ENCODE data around the gene DCXR.
A peak's percentile ranks its signal among the peaks of the same experiment; 100 is the strongest.
"Not testable (repeated sequence)": the region's sequence is repeated elsewhere in the genome, so short reads cannot be mapped to it uniquely, and the experiment has no call there.

The DCXR gene

DNA sequence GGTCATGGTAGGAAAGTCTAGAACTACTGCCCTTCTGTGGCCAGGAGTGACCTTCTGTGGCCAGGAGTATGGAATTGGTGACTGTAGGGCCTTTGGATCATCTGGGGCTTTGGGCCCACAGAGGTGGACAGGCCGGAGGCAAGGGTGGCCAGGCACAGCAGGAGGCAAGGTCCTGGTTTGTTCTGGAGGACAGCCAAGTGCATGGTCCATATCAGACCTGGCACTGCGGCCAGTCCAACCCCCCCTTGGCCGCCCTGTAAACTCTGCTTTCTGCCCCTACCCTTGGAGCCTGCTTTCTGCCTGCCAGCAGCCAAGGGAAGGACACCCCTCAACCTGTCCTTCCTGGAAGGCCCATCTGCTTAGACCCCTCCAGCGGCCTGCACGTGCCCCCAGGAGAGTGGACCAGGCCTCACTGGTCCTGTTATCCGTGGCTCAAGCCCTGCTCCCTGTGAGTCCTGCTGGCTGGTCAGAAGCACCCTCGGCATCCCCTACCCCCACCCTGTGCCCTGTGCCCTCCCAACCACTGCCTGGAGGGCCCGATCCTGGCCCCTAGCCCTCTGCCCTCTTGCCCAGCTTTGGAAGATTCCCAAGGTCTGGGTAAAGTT is 2.3 kb upstream of the DCXR start:
- DNase-seq (ENCODE audit: low spot score): no peak

DNA sequence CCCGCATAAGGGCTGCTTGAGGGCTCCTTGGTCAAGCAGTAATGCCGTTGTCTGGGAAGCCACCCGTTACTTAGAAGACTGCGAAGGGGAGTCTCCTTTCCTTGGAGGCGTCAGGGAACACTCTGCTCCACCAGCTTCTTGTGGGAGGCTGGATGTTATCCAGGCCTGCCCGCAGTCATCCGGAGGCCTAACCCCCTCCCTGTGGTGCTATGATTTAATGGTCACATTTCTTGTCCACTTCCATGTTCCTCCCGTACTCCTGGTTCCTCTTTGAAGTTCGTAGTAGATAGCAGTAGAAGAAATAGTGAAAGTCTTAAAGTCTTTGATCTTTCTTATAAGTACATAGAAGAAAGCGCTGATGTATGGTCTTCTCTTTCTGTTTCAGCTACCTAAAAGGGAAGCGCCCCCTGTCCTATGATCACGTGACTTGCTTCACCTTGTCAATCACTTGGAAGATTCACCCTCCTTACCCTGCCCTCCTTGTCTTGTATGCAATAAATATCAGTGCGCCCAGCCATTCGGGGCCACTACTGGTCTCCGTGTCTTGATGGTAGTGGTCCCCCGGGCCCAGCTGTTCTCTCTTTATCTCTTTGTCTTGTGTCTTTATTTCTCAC is 1.4 kb upstream of the DCXR start:
- DNase-seq (ENCODE audit: low spot score): not testable (repeated sequence)

DNA sequence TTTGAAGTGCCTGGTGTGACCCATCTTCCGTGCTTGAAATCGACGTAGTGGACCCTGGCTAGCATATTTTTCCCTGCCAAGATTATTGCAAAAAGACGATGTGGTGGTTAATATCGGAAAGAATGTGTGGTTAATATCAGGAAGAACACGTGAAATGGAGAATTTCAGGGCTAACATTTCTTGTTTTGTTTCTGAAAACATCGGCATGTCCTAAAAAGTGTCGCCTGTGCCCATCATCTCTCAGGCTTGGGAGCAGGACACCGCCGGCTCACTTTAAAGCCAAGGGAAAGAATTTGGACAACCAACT is 345 bp upstream of the DCXR start:
- DNase-seq (ENCODE audit: low spot score): no peak

DNA sequence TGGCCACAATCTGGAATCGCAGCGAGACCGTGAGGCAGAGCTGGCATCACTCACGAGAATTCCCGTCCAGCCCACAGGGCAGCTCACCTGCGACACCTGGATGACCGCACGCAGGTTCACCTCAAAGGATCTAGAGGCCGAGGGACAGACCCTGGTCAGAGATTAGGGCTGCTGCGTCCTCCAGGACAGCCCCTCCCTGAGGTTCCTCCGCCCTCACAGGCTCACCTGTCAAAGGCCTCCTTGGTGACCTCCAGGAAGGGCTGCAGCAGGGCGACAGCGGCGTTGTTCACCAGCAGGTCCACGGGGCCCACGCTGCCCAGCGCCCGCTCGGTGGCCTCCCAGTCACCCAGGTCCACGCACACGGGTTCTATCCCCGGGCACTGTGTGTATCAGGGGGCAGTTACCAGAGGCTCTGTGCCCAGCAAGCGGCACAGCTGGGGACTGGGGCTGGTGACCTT is 834 bp downstream of the DCXR start:
- no peak for DNase-seq (ENCODE audit: low spot score)

DNA sequence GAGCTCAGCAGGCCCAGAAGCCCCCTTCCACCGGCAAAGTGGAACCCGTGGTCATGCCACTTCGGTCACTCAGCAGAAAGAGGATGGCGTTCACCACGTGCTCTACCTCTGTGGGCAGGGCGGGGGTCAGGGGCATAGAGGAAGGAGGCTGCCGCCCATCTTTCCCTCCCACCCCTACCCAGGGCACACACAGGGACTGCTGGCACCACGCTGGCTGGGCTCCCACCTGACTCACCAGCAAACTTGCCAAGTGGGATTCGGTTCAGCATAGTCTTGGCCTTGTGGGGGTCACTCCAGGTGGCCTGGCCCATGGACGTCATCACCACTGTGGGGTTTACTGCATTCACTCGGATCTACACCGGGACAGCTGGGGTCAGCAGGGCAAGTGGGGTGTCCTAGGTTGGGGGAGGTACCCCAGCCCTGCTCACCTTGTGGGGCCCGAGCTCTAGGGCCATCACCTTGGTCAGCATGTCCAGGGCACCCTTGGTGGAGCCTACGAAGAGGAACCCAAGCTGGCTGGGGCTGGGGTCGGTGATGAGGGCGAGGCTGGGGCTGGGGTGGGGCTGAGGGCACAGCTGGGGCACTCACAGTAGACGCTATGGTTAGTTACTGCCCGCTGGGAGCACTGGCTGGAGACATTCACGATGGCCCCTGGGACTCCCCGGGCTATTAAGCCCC is 1.4 kb downstream of the DCXR start:
- no peak for DNase-seq (ENCODE audit: low spot score)

DNA sequence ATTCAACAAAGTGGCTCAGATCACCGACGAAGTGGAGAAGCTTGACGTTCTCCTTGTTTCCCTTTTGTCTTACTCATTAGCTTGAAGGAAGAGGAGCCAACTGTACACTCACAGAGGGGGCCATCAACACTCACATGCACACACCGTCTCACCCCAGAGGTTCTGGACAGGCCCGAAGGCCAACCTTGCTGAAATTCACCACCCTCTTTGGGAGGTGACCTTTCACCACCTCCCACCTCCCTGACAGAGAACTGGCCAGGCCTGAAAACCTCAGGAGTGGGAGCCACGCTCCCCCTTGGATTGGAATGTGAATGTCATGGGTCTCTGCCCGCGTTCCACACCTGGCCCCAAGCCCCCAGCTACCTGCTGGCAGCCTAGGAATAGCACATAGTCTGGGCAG is 2.0 kb downstream of the DCXR start:
- no peak for DNase-seq (ENCODE audit: low spot score)

DNA sequence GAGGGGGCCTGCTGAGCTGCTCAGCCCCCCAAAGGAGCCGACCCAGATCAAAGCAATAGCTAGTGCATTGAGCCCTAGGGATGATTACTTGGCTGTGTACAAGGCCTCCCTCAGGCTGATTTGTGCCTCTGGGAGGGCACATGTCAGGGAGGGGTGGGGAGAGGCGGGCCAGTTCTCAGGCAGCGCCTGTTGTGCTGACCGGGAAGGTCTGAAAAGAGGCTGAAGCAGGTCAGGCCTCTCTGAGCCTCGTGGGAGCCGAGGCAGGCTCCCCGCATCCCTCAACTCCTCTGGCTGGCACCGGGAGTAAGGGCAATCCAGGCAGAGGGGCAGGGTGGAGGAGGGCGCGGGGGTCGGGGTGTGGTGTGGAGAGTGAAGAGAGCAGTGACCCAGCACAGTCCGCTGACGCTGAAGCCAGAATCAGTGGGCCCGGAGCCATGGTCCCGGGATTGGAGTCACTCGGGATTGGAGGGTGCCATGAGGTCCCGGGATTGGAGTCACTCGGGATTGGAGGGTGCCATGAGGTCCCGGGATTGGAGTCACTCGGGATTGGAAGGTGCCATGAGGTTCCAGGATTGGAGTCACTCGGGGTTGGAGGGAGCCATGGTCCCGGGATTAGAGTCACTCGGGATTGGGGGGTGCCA is 3.0 kb downstream of the DCXR start:
- DNase-seq (ENCODE audit: low spot score): no peak

DNA sequence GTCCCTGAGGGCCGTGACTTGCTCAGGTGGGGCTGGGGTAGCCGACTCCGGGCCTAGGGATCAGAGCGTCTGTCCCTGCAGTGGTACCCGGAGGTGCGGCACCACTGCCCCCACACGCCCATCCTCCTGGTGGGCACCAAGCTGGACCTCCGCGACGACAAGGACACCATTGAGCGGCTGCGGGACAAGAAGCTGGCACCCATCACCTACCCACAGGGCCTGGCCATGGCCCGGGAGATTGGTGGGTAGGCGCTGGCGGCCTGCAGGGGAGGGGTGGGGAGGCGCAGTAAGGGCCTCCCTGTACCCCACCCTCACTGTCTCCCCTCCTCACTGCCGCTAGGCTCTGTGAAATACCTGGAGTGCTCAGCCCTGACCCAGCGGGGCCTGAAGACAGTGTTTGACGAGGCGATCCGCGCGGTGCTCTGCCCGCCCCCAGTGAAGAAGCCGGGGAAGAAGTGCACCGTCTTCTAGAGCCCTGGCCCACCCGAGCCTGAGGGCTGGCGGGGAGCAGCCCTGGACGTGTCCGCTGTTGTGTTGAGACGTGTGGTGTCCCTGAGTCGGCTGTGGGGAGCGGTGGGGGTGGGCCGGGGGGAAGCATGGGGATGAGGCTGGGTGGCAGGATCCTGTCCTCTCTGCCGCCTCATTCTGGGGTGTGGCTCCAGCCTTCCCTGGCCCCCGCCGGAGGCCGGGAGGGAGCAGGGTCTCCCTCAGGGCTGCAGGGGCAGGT is 4.0 kb downstream of the DCXR start:
- no peak for DNase-seq (ENCODE audit: low spot score)

DNA sequence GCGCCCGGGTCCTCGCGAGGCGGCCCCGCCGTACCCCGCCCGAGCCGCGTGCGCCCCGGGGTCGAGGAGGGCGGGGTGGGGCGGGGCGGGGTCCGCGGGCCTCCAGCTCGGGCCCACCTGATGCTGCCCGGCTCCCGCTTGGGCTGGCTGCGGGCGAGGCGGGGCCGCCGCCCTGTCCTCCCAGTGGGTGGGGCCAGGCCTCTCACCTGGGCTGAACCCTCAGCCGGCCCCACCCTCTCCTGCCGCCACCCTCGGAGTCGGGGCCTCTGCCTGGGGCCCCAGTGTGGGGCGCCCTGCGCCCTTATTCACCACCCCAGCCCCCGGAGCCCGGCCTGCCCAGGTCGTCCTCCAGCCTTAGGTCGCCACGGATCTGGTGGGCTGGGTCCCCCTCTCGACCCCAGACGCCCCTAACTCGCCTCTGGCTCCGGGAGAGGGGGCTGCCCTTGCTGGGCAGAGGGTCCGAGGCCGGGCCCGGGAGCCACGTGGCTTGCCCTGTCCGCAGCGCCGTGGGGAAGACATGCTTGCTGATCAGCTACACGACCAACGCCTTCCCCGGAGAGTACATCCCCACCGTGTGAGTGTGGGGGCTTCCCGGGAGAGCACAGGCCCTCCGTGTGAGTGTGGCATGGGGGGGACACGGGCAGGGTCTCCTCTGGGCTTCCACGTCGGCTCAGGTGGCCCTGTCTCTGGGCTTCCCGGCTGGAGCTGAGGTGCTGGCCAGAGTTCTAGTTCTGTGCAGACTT is 5.4 kb downstream of the DCXR start:
- DNase-seq (ENCODE audit: low spot score): peak; percentile 76

DNA sequence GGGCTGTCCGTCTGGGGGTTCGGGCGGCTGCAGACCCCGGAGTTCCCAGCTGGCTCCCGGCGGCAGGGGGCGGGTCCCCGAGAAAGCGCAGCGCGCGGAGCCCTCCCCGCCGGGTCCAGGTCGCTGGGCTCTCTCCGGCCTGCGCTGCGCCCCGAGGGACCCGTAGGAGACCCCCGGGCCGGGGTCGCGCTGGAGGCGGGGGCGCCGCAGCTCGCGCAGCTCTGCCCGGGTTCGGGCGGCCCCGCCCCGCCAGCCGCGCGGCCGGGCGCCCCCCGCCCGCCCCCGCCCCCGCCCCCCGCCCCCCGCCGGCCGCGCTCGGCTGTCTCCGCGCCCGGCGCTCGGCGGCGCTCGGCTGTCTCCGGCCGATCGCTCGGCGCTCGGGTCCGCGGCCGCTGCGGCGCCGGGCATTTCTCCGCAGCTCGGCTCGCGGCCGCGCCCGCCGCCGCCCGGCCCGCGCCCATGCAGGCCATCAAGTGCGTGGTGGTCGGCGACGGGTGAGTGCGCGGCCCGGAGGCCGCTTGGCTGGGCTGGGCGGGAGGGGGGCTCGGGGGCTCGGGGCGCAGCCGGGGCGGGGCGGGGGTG is 6.1 kb downstream of the DCXR start, which contains the start of gene RAC3:
Gene RAC3, plus strand, starts transcription at position 376 of the 582 bp plus-strand sequence. Its CDS starts 84 bp downstream, at position 460.
- DNase-seq (ENCODE audit: low spot score): peak; percentile 75

DNA sequence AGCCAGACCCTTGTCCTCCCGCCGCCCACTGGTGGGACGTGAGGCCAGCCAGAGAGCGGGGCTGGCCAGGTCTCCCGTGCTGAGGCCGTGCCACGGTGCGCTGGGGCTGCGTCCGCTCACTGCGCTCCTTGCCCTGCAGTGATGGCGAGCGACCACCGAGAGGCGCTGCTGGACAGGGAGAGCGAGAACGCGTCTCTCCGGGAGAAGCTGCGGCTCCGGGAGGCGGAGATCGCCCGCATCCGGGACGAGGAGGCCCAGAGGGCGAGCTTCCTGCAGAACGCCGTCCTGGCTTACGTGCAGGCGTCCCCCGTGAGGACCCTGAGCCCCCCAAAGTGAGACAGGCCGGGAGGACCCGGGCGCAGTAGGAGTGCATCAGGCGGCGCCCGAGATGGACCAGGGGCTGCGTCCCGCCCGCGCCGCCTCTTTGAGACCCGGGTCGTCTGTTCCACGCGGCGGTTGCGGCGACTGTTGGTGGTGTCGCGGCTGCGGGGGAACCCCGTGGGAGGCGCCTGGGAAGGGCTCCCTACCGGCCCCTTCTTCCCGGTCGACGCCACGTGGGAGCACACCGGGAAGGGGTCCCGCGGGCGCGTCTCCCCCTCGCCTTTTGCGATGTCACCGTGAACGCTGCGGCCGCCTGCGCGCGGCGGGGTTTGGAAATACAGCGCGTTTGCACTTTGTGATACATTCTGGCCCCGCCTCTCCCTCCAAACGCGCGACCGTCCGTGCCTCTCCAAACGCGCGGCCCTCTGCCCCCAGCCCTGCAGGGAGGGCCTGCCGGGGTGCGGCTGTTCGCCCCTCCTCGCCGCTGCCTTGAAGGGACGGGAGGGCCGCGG is 6.8 kb downstream of the DCXR start:
- DNase-seq (ENCODE audit: low spot score): peak; percentile 89

DNA sequence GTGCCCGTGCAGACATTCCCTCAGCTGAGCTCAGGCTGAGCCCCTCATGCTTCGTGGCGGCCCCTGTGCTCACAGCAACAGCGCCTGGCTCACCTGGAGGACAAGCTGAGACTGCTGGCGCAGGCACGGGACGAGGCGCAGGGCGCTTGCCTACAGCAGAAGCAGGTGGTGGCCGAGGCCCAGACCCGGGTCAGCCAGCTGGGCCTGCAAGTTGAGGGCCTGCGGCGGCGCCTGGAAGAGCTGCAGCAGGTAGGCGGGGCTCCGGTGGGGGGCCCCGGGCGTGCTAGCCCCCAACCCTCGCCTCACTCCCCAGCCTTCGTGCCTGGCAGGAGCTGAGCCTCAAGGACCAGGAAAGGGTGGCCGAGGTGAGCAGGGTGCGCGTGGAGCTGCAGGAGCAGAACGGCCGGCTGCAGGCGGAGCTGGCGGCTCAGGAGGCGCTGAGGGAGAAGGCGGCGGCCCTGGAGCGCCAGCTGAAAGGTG is 7.5 kb downstream of the DCXR start:
- no peak for DNase-seq (ENCODE audit: low spot score)

DNA sequence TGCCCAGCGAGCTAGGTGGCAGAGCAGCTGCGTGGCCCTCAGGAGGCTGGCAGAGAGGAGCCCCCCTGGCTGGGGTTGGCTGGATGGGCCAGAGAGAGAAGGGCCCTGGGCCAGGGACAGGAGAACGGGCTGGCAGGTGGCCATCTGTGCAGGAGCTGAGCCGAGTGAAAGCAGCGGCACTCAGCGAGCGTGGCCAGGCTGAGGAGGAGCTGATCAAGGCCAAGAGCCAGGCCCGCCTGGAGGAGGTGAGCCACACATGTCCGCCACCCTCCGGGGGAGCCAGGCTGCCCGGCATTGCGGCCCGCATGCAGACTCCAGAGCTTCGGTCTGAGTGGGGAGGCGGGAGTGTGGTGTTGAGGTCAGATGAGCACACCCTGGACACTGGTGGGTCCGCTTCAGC is 8.1 kb downstream of the DCXR start:
- no peak for DNase-seq (ENCODE audit: low spot score)

DNA sequence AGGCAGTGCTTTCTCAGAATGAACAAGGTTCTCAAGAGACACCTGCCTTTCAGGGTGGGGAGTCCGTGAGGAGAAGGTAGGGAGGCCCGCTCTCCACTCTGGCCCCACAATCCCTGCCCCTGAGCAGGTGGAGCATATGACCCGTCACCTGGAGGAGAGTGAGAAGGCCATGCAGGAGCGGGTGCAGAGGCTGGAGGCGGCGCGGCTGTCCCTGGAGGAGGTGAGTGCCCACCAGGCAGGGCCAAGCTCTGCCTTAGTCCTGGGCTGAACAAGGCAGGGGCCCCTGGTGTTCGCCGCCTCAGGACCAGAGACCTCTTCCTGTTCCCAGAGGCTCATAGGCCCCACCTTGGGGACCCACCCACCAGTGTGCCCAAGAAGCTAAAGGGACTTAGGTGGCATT is 8.5 kb downstream of the DCXR start:
- no peak for DNase-seq (ENCODE audit: low spot score)

DNA sequence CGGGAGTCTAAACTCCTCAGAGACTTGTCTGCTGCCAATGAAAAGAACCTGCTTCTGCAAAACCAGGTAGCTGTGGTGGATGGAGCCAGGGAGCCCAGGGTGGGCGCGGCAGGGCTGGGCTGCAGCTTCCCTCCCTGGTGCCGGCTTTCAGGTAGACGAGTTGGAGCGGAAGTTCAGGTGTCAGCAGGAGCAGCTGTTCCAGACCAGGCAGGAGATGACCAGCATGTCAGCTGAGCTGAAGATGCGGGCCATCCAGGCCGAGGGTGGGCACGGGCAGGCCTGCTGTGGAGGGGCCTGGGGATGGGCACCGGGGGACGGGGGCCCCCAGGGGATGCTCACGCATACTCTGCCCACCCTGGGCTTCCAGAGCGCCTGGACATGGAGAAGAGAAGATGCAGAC is 9.3 kb downstream of the DCXR start:
- no peak for DNase-seq (ENCODE audit: low spot score)

DNA sequence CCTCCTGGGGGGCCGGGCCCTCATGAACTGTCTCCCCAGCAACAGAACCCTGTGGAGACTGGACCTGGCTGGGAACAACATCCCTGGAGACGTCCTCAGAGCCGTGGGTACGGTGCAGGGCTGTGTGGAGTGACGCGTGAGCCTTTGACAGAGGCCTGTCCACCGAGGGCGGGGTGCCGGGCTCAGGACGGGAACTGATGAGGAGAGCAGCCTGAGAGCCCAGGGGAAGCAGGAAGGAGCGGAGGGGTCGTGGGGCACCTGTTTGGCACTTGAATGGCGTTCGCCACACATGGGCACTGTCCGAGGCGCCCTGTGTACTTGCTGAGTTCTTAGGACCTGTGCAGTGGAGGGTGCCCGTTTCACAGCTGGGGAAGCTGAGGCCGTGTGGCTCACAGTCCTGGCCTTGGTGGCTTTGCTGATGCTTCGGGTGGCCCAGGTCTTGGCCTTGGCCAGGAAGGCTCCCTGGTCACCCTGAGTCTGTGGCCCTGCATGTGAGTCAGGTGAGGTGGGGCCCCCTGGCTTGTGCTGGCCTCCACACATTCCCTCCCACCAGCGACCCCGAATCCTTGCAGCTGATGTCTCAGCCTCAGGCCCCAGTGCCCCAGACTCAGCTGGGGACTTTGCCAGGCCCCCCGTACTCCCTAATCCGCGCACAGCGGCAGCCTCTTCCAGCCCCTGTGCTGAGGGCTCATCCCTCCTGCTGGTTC is 11.9 kb downstream of the DCXR start:
- DNase-seq (ENCODE audit: low spot score): no peak

DNA sequence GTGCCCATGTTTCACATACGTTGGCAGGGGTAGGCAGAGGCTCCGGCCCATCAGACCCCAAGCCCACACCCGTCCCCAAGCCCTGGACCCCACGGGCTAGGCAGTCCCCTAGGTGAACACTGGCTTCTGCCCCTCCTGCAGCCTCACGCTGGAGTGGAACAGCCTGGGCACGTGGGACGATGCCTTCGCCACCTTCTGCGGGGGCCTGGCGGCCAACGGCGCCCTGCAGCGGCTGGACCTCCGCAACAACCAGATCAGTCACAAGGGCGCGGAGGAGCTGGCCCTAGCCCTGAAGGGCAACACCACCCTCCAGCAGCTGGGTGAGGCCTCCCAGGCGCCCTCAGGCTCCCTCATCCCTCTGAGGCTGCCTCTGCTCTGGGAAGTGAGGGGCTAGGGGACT is 12.6 kb downstream of the DCXR start:
- no peak for DNase-seq (ENCODE audit: low spot score)

DNA sequence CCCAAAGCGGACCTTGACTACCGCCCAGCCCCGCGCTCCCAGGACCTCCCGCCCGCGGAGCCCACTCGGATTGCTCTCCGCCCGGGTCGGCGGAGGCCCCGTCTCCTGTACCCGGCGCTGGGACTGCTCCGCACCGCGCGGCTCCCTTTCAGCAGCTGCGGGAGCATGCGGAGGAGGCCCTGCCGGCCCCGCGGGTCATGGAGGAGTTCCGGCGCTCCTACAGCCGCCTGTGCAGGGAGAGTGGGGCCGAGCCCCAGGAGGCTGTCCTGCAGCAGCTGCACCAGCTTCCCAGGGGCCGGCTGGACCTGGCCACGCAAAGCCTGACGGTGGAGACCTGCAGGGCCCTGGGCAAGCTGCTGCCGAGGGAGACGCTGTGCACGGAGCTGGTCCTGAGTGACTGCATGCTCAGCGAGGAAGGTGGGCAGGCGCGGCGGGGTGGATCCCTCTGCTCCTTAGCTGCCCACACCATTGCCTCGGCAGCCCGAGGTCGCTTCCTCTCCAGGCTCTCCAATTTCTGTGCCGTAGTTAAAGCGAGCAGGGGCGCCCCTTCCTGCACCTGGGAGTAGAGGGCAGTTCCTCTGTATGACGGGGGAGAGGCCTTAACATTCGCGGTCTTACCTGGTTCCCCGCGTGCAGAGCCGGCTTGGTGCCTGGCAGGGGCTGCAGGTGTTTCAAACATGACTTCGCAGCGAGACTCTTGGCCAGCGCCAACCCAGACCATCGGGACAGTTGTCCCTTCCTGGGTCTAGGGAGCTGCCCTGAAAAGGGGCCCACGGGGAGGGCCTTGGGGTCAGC is 13.9 kb downstream of the DCXR start:
- DNase-seq (ENCODE audit: low spot score): peak; percentile 45

DNA sequence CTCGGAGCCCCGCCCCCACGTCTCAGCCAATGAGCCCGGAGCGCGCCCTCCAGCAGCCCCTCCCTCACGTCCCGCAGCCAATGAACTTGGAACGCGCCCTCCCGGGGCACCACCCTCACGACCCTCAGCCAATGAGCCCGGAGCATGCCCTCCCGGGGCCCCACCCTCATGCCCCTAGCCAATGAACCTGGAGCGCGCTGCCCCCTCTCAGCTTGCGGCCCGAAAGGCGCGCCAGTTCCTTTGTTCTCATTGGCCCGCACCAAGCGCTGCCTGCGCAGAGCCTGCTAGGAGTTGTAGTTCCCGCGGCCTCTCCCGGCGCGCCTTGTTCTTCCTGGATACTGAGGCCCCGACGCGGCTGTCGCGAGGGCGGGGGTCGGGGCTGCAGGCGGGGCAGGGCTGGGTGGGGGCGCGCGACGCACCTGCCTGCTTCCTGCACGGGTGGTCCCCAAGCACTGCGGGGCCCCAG is 14.5 kb downstream of the DCXR start, which contains the start of gene LRRC45:
Gene LRRC45, plus strand, starts transcription at position 325 of the 466 bp plus-strand sequence. CDS start 339 bp downstream, outside the sequence.
- peak; percentile 95 for DNase-seq (ENCODE audit: low spot score)
